H1 (cell line): ENCODE results near the gene GALNT7. TPM values are rescaled to one million over a fixed set of nuclear protein-coding genes. Genes with fewer than 3 reads are reported as not detected.
"Not testable (repeated sequence)": the region's sequence is repeated elsewhere in the genome, so short reads cannot be mapped to it uniquely, and the experiment has no call there.

Source experiments
- CTCF ChIA-PET: fragments of 300-600 bp; sonication (Branson Sonifier 250); formaldehyde crosslinking; loops from one replicate; lab custom pipeline; 2021; ENCODE audit not compliant: partially characterized antibody; lab: Charles Lee
- POLR2A ChIA-PET: fragments of 300-600 bp; sonication (Branson Sonifier 250); formaldehyde crosslinking; loops from one replicate; lab custom pipeline; 2021; ENCODE audit warnings: inconsistent platforms; ENCODE audit not compliant: partially characterized antibody; lab: Charles Lee
- DNase-seq, 2 experiments: peaks; one replicate each; pipeline versions ENCODE4 v3.0.0 to v3.0.0-alpha.2; 2010 to 2022; ENCODE audit warnings: low spot score in 2 of 2, low read depth in 1 of 2, mixed read lengths in 1 of 2
- FAIRE-seq: peaks from 2 replicates; lab custom pipeline; 2011; peaks lifted over from hg19 to GRCh38; lab: Jason Lieb, UNC
- H2AFZ ChIP-seq: 2 replicates; pipeline ENCODE4 v1.8.1; 2012; ENCODE audit warnings: low read length, inconsistent platforms
- H2AK5ac ChIP-seq: 2 replicates; pipeline ENCODE4 v1.6.1; 2013; ENCODE audit warnings: low read depth, low read length
- H2BK120ac ChIP-seq: replicated peaks from 2 replicates; pipeline ENCODE3; 2013; ENCODE audit warnings: low read depth, low read length, inconsistent platforms
- H2BK12ac ChIP-seq: 2 replicates; pipeline ENCODE4 v1.6.1; 2013; ENCODE audit warnings: low read depth, low read length
- H2BK15ac ChIP-seq: 2 replicates; pipeline ENCODE4 v1.6.1; 2013; ENCODE audit warnings: low read length
- H2BK20ac ChIP-seq: 2 replicates; pipeline ENCODE4 v1.6.1; 2013; ENCODE audit warnings: low read length
- H2BK5ac ChIP-seq: 2 replicates; pipeline ENCODE4 v1.6.1; 2013; ENCODE audit warnings: low read depth, low read length
- H3K14ac ChIP-seq: 2 replicates; pipeline ENCODE4 v1.6.1; 2013; ENCODE audit warnings: inconsistent platforms; ENCODE audit not compliant: insufficient read length
- H3K18ac ChIP-seq: 2 replicates; pipeline ENCODE4 v1.6.1; 2013; ENCODE audit warnings: low read length; ENCODE audit errors: extremely low read depth
- H3K23ac ChIP-seq: 2 replicates; pipeline ENCODE4 v1.6.1; 2013; ENCODE audit warnings: inconsistent platforms; ENCODE audit not compliant: insufficient read length
- H3K23me2 ChIP-seq: 2 replicates; pipeline ENCODE4 v1.6.1; 2013; ENCODE audit warnings: low read depth, low read length
- H3K27ac ChIP-seq: 2 replicates; pipeline ENCODE4 v1.6.1; 2011; ENCODE audit warnings: low read depth, low read length, inconsistent platforms
- H3K27me3 ChIP-seq, 4 experiments: replicated peaks in 1 of 4; 1 replicate in 1 of 4; 2 replicates in 3 of 4; pipeline versions ENCODE4 v1.6.1 to v1.8.1; 2011 to 2013; ENCODE audit warnings: low read length in 3 of 4, mild to moderate bottlenecking in 3 of 4, inconsistent platforms in 2 of 4, mixed read lengths in 2 of 4, moderate library complexity in 1 of 4; ENCODE audit not compliant: control insufficient read depth in 3 of 4, insufficient read depth in 3 of 4; ENCODE audit errors: extremely low read depth in 1 of 4
- H3K36me3 ChIP-seq, 4 experiments: 2 replicates each; pipeline versions ENCODE4 v1.6.1 to v1.8.1; 2011 to 2013; ENCODE audit warnings: mild to moderate bottlenecking in 4 of 4, low read length in 3 of 4, moderate library complexity in 2 of 4, control low read depth in 1 of 4, inconsistent platforms in 1 of 4; ENCODE audit not compliant: insufficient read depth in 4 of 4, control insufficient read depth in 2 of 4
- H3K4ac ChIP-seq: replicated peaks from 2 replicates; pipeline ENCODE3; 2013; ENCODE audit warnings: low read length, low read depth, mixed read lengths, inconsistent platforms; ENCODE audit not compliant: insufficient read length
- H3K4me1 ChIP-seq, 4 experiments: replicated peaks in 1 of 4; 1 replicate in 1 of 4; 2 replicates in 3 of 4; pipeline versions ENCODE4 v1.6.1 to v1.8.1; 2011 to 2013; ENCODE audit warnings: low read length in 3 of 4, inconsistent platforms in 2 of 4, mixed read lengths in 1 of 4; ENCODE audit not compliant: insufficient read depth in 4 of 4, control insufficient read depth in 3 of 4
- H3K4me2 ChIP-seq, 2 experiments: 2 replicates each; pipeline versions ENCODE4 v1.6.1 to v1.8.1; 2011 to 2013; ENCODE audit warnings: low read depth in 2 of 2, low read length in 2 of 2, control low read depth in 1 of 2, inconsistent platforms in 1 of 2, mild to moderate bottlenecking in 1 of 2; ENCODE audit not compliant: insufficient read depth in 1 of 2
- H3K4me3 ChIP-seq, 4 experiments: fragments of 200-600, 300-600 bp in 1 of 4; sonication (generic), shearing (Covaris generic), sonication (Bioruptor Twin) in 1 of 4; 2 replicates each; pipeline versions ENCODE4 v1.5.1 to v1.8.1; 2011 to 2016; ENCODE audit warnings: low read length in 4 of 4, low read depth in 3 of 4, control low read depth in 2 of 4, inconsistent platforms in 2 of 4, mild to moderate bottlenecking in 2 of 4, mixed read lengths in 1 of 4, moderate library complexity in 1 of 4; ENCODE audit not compliant: insufficient read depth in 2 of 4; ENCODE audit errors: extremely low read depth in 1 of 4
- H3K56ac ChIP-seq: replicated peaks from 2 replicates; pipeline ENCODE3; 2013; ENCODE audit warnings: low read depth, mild to moderate bottlenecking, mixed read lengths, low read length, inconsistent platforms; ENCODE audit not compliant: insufficient read length
- H3K79me1 ChIP-seq: 2 replicates; pipeline ENCODE4 v1.6.1; 2013; ENCODE audit warnings: low read depth, low read length, control low read depth
- H3K79me2 ChIP-seq, 2 experiments: 2 replicates each; pipeline versions ENCODE4 v1.6.1 to v1.8.1; 2012 to 2013; ENCODE audit warnings: low read length in 2 of 2, mild to moderate bottlenecking in 2 of 2, inconsistent platforms in 1 of 2; ENCODE audit not compliant: insufficient read depth in 2 of 2, control insufficient read depth in 1 of 2
- H3K9ac ChIP-seq, 4 experiments: replicated peaks in 1 of 4; 1 replicate in 1 of 4; 2 replicates in 3 of 4; pipeline versions ENCODE4 v1.6.1 to v1.8.1; 2011 to 2013; ENCODE audit warnings: low read depth in 3 of 4, low read length in 3 of 4, control low read depth in 2 of 4, mild to moderate bottlenecking in 2 of 4, moderate library complexity in 2 of 4, inconsistent platforms in 1 of 4; ENCODE audit errors: extremely low read depth in 1 of 4
- H3K9me3 ChIP-seq, 2 experiments: 2 replicates each; pipeline versions ENCODE4 v1.6.1 to v1.8.1; 2012 to 2013; ENCODE audit warnings: mild to moderate bottlenecking in 2 of 2, moderate library complexity in 2 of 2, control low read depth in 1 of 2, inconsistent platforms in 1 of 2, low read depth in 1 of 2, low read length in 1 of 2, mixed read lengths in 1 of 2; ENCODE audit not compliant: insufficient read depth in 2 of 2
- H4K20me1 ChIP-seq, 2 experiments: replicated peaks in 1 of 2; 2 replicates each; pipeline versions ENCODE3 to v1.8.1; 2011 to 2013; ENCODE audit warnings: inconsistent platforms in 2 of 2, low read length in 2 of 2, mild to moderate bottlenecking in 1 of 2; ENCODE audit not compliant: insufficient read depth in 2 of 2, control insufficient read depth in 1 of 2
- H4K5ac ChIP-seq: 2 replicates; pipeline ENCODE4 v1.6.1; 2013; ENCODE audit warnings: low read length, low read depth, mixed read lengths, inconsistent platforms; ENCODE audit not compliant: insufficient read length
- H4K8ac ChIP-seq: 2 replicates; pipeline ENCODE4 v1.8.0; 2013; ENCODE audit warnings: mild to moderate bottlenecking, moderate library complexity, low read length, inconsistent platforms; ENCODE audit not compliant: insufficient read depth; ENCODE audit errors: extremely low read depth
- H4K91ac ChIP-seq: replicated peaks from 2 replicates; pipeline ENCODE3; 2013; ENCODE audit warnings: low read length, mixed read lengths, inconsistent platforms; ENCODE audit not compliant: insufficient read length
- GABPA ChIP-seq: IDR thresholded peaks from 2 replicates; pipeline ENCODE4 v1.6.1; 2011; ENCODE audit warnings: mild to moderate bottlenecking, low read length, moderate library complexity, borderline replicate concordance; ENCODE audit not compliant: insufficient read depth
- HDAC2 ChIP-seq, 2 experiments: fragments of 300-600 bp in 1 of 2; sonication (generic) in 1 of 2; IDR thresholded peaks; 2 replicates each; pipeline ENCODE4 v1.6.1; 2011 to 2012; ENCODE audit warnings: low read depth in 2 of 2, low read length in 2 of 2, mild to moderate bottlenecking in 2 of 2, moderate library complexity in 2 of 2, borderline replicate concordance in 1 of 2, inconsistent platforms in 1 of 2
- SIX5 ChIP-seq: IDR thresholded peaks from 2 replicates; pipeline ENCODE4 v1.6.1; 2011; ENCODE audit warnings: mild to moderate bottlenecking, low read depth, low read length
- TAF1 ChIP-seq: IDR thresholded peaks from 2 replicates; pipeline ENCODE4 v1.6.1; 2011; ENCODE audit warnings: mild to moderate bottlenecking, low read depth, low read length
- WGBS, 2 experiments: shearing (Covaris generic) in 1 of 2; methylation state at CpG; one replicate each; pipeline versions ENCODE4 v1.1.6 to v1.1.7; 2013 to 2015; ENCODE audit warnings: low lambda C conversion rate in 2 of 2, mixed read lengths in 2 of 2, inconsistent platforms in 1 of 2, low coverage in 1 of 2, missing lambda C conversion rate in 1 of 2; ENCODE audit not compliant: insufficient replicate concordance in 2 of 2, insufficient coverage in 1 of 2, insufficient read length in 1 of 2; ENCODE audit errors: extremely low coverage in 1 of 2, missing lambda C conversion rate in 1 of 2; 5-methylcytosine and 5-hydroxymethylcytosine counted together
- polyA plus RNA-seq, 7 experiments: library from polyadenylated mRNA; depleted of rRNA in 3 of 7; stranded (reverse) in 5 of 7; unstranded in 2 of 7; fragments of >200 nt in 5 of 7; fragments of 200-250 nt in 2 of 7; gene quantifications; 1 replicate in 5 of 7; 2 replicates in 1 of 7; 4 replicates in 1 of 7; pipeline versions ENCODE4 v1.2.1 to v1.2.3, GENCODE V29; 2011 to 2013; ENCODE audit warnings: missing spikeins in 2 of 7, mixed read lengths in 2 of 7
- total RNA-seq: library from RNA; stranded (reverse); fragmentation: NEBNext Ultra II Directional; extraction: Animal tissue kit (Norgen Biotek cat#: 25700); gene quantifications from 2 replicates; pipeline ENCODE4 v1.2.1, GENCODE V29; 2021
- TF ChIP-seq, protein P1 (sequence below): IDR thresholded peaks from 2 replicates; pipeline ENCODE4 v1.6.1; 2012; ENCODE audit warnings: low read length, inconsistent platforms

Gene GALNT7
- total and polyA plus RNA-seq, 2 of the 8 experiments (the other 6 are each of a cell fraction or from before 2014, with no cell fraction given), result 22.4 to 85.5 TPM

DNA sequence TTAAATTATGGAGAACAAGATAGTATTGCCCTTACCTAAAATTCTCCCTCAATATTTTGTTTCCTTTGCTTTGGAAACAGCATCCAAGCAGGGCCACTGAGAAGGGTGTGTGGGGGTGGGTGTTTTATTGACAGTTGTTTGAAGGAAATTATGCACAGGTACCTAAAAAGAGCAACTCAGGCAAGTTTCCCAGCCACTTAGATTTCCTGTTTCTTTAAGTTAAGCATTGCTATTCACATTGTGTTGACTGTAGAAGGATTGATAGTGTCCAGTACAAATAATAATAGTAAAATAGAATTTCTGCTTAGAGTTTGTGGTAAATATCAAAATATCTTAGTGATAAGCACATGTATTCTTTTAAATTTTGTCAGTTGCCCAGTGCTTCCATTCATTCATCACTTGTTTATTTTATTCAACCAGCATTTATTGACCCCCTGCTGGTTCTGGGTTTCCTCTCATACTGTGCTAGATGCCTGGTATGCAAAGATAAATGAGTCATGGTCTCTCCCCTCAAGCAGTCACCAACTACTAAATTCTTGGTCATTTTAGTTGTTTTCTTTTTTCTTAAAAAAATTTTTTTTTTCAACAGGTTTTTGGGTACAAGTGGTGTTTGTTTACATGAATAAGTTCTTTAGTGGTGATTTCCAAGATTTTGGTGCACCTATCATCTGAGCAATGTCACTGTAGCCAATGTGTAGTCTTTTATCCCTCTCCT, 50.0 kb downstream of the GALNT7 start (continued):
- TF ChIP-seq GABPA (no peak), TAF1 (no peak), SIX5 (no peak), HDAC2 (IDR thresholded peaks at IDR 0.05; ENCODE audit: borderline replicate concordance in 1 of 2, low read depth in 2 of 2, low read length in 2 of 2) (no peak)
- TF ChIP-seq, protein P1, sequence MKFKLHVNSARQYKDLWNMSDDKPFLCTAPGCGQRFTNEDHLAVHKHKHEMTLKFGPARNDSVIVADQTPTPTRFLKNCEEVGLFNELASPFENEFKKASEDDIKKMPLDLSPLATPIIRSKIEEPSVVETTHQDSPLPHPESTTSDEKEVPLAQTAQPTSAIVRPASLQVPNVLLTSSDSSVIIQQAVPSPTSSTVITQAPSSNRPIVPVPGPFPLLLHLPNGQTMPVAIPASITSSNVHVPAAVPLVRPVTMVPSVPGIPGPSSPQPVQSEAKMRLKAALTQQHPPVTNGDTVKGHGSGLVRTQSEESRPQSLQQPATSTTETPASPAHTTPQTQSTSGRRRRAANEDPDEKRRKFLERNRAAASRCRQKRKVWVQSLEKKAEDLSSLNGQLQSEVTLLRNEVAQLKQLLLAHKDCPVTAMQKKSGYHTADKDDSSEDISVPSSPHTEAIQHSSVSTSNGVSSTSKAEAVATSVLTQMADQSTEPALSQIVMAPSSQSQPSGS, result no peak
- TF ChIP-seq, all 59 proteins: peak for 2

DNA sequence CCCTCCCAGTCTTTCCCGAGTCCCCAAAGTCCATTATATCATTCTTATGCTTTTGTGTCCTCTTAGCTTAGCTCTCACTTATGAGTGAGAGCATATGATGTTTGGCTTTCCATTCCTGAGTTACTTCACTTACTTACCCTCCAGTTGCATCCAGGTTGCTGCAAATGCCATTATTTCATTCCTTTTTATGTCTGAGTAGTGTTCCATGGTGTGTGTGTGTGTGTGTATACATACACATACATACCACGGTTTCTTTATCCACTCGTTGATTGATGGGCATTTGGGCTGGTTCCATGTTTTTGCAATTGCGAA, 50.5 kb downstream of the GALNT7 start:
- H3K79me1 ChIP-seq, H3K4ac ChIP-seq, H4K8ac ChIP-seq, H3K14ac ChIP-seq, H3K56ac ChIP-seq, DNase-seq, H4K20me1 ChIP-seq, H3K9ac ChIP-seq, H2BK15ac ChIP-seq, H3K23me2 ChIP-seq, H4K5ac ChIP-seq, H3K23ac ChIP-seq, H4K91ac ChIP-seq, H3K27me3 ChIP-seq, H3K36me3 ChIP-seq, CTCF ChIA-PET, H3K9me3 ChIP-seq, H2BK20ac ChIP-seq, POLR2A ChIA-PET, H3K4me2 ChIP-seq, H3K18ac ChIP-seq, H3K4me3 ChIP-seq, H3K27ac ChIP-seq, H2BK120ac ChIP-seq, H3K4me1 ChIP-seq, FAIRE-seq, H2AFZ ChIP-seq, H2AK5ac ChIP-seq: not testable (repeated sequence)
- 0 out of 2 replicates have a peak overlapping the region, but pooled peaks have one; percentile 22 for H2BK5ac ChIP-seq
- H2BK12ac ChIP-seq, result peak overlapping the region; percentile 43; the same call in 1 of the 2 replicates
- H3K79me2 ChIP-seq, result peaks cover 4 to 92% of the 10 kb centered on the region in 2 experiments; a peak in 3 of 4 replicates
- WGBS, 2 experiments, result 82% methylated on average over 4 of the region's 4 CpGs; no CpG with 5 or more reads in 1 of the 2 experiments
